Stimulated activated CD8-positive, alpha-beta memory T cell treated with anti-CD3 and anti-CD28 coated beads, Interleukin-4, amount 100 ng/mL, for 4 hours (primary cell): ENCODE results near the gene NPR2.

Source experiments
- DNase-seq, 2 donors: peaks; one replicate each; pipeline ENCODE4 v3.0.0-alpha.2; 2020; ENCODE audit warnings: low read depth in 2 of 2, low spot score in 1 of 2

Gene NPR2

GRCh38 chr9:35798658-35799374 lies 7.4 kb downstream of the NPR2 start:
- DNase-seq = peak in 1 of 2 donors; percentile 14

GRCh38 chr9:35800530-35800929 lies 9.1 kb downstream of the NPR2 start:
- DNase-seq = no peak

GRCh38 chr9:35801328-35802128 lies 10.1 kb downstream of the NPR2 start:
- DNase-seq = no peak

- no peak for DNase-seq
Observed at GRCh38 chr9:35806101-35806500, 14.7 kb downstream of the NPR2 start.

- no peak for DNase-seq
Observed at GRCh38 chr9:35808433-35808832, 17.0 kb downstream of the NPR2 start.

- DNase-seq = no peak
Observed at GRCh38 chr9:35810122-35810521, 18.7 kb downstream of the NPR2 start.

GRCh38 chr9:35811381-35812024 lies 20.1 kb downstream of the NPR2 start:
- DNase-seq = no peak

GRCh38 chr9:35812025-35812602 lies 20.7 kb downstream of the NPR2 start, which contains the start of gene SPAG8:
TSS of gene SPAG8 (minus strand) at chr9:35812262. CDS start at chr9:35812147, 115 bp downstream.
- DNase-seq = peak; percentile 79 to 89

- no peak for DNase-seq
Observed at GRCh38 chr9:35813434-35814105, 22.2 kb downstream of the NPR2 start.

GRCh38 chr9:35814106-35814840 lies 22.9 kb downstream of the NPR2 start:
- no peak for DNase-seq

GRCh38 chr9:35814841-35815543 lies 23.6 kb downstream of the NPR2 start, which contains the start of gene HINT2:
TSS of gene HINT2 (minus strand) at chr9:35815042. CDS start at chr9:35814979, 63 bp downstream.
- DNase-seq = peak; percentile 93 to 97

GRCh38 chr9:35816708-35817107 lies 25.3 kb downstream of the NPR2 start:
- DNase-seq = no peak

- no peak for DNase-seq
Observed at GRCh38 chr9:35818341-35818740, 26.9 kb downstream of the NPR2 start.

GRCh38 chr9:35820076-35820475 lies 28.7 kb downstream of the NPR2 start:
- DNase-seq = no peak

- no peak for DNase-seq
Observed at GRCh38 chr9:35822926-35823325, 31.5 kb downstream of the NPR2 start.

GRCh38 chr9:35826071-35826701 lies 34.8 kb downstream of the NPR2 start:
- DNase-seq = no peak

- DNase-seq = no peak
Observed at GRCh38 chr9:35827486-35827885, 36.1 kb downstream of the NPR2 start.

- DNase-seq = no peak
Observed at GRCh38 chr9:35828716-35829083, 37.3 kb downstream of the NPR2 start, which contains the start of gene FAM221B. TSS of gene FAM221B (minus strand) at chr9:35828732. CDS start at chr9:35826161, 2,571 bp downstream.
